ENCODE data around the gene ADGRB3.

ADGRB3 gene

DNA sequence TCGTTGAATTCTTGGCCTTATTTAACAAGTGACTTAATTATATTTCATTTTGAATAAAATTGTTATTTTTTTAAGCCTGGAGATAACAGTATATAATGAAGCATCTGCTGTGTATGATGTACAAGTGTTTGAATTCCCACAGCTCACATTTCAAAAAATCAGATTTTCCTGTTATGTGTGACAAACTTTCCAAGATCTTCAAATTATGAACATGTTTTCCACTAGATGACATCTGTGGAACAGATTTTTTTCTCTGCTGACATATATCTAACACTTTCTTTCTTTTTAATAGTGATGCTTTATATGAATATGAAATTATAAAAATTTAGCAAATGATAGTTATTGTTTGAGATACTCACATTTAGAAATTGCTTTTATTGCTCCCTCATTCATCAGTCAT lies 678.9 kb downstream of the ADGRB3 start:
- DNase-seq (ENCODE audit: low read depth in 3 of 3, low spot score in 1 of 3) = no peak

DNA sequence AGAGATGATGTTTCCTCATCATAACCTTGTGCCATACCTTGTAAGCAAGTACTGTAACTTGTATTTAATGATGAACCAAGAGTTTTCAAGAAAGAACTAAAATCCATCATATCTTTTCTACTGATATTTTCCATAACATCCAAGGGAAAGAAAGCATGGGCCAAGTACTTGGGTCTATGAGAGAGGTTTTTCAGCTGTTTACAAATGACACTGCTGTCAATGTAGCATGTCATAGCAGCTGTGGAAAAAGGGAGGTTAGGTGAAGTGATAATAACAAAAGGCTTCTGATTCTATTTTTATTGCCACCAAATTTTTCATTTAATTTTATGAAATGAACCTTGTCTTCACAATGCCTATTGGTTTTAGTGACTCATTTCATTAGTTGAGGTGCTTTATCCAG lies 679.4 kb downstream of the ADGRB3 start:
- DNase-seq (ENCODE audit: low read depth in 3 of 3, low spot score in 1 of 3) = no peak

DNA sequence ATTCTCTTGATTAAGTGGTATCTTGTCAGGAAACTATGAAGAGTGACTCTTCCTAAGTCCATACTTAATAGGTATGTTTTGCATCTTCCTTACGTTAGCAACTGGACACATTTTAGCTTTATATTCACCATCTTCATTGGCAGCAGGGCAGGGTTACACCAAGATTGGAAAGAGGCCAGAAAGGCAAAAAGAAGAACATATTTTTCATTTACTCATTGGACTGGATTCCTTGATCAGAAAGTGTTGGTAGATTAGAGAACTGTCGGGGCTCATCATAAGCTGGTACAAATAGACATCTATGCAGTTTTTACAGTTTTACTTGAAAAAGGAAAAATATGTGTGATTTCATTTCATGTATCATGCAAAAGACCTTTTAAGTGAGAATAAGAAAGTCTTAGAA lies 696.8 kb downstream of the ADGRB3 start:
- DNase-seq (ENCODE audit: low read depth in 3 of 3, low spot score in 1 of 3) = no peak

DNA sequence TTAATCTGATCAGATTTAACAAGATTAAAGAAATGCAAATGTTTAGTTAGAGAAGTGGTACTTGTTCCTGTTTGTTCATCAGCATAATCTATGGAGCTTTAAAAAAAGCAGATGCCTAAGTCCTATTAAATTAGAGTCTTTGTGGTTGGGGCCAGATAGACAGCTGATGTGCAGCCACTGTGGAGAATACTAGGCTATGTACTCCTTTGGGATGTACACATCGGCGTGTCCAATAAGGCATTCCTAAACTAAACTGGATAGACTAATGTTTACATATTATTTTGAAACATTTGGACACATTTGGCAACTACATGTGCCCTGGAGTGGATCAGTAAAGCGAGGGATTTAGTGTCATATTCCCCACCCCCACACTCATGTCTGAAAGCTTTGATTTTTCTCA lies 702.2 kb downstream of the ADGRB3 start:
- no peak for DNase-seq (ENCODE audit: low read depth in 3 of 3, low spot score in 1 of 3)

DNA sequence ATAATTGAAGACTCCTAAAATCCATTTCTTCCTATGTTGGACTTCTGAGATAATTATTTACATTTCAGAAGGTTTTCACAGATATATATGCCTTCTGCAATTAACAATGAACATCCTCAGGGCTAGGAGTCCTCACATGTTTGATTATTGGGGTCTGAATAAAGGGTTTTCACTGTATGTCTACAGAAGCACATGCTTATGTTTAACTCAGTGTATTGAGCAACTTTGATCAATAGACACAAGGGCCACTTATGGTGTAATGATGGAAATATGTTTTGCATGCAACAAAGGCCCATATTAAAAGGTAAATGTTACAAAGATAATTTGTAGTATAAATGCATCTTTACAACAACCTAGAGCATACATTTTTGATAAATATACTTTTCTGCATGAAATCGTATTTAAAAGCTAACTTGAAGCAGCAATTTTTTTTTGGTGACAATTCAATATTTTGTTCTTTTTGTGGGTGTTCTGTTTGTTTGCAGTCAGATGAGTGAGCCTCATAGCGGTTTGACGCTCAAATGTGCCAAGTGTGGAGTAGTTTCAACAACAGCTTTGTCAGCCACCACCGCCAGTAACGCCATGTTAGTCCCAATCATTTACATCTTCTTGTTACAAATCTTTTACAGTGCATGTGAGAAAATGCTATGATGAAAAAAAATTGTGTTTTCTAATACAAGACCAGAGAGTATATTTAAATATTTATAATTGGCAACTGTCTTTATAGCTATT lies 703.5 kb downstream of the ADGRB3 start:
- no peak for DNase-seq (ENCODE audit: low read depth in 3 of 3, low spot score in 1 of 3)

DNA sequence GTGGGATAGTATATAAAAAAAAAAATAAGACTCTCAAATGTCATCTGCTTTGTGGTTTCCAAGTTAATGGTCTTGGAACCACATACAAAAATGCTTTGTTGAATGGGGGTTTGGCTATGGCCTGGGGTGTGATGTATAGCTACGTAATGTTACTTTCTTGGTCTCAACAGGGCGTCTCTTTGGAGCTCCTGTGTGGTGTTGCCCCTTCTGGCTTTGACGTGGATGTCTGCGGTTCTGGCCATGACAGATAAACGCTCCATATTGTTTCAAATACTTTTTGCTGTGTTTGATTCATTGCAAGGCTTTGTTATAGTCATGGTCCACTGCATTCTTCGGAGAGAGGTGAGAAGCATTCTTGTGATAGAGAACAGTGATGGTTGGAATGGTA lies 704.1 kb downstream of the ADGRB3 start:
- no peak for DNase-seq (ENCODE audit: low read depth in 3 of 3, low spot score in 1 of 3)

DNA sequence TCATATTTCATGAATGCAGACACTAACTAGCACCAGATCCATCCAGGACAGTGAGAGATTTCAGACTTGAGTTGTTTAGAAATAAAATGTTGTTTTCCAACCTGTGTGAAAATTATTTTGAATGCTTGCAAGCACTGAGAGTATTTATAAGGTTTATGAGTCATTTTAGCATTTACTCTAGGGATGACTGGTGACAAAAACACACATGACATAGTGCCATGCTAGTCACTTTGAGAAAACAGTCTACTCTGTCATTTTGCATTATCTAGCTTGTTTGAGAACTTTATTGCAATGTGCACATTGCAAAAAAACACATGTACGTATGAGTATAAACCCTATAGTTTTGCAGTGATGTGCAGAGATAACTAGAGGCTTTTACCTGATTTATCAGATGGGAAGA lies 705.1 kb downstream of the ADGRB3 start:
- no peak for DNase-seq (ENCODE audit: low read depth in 3 of 3, low spot score in 1 of 3)

DNA sequence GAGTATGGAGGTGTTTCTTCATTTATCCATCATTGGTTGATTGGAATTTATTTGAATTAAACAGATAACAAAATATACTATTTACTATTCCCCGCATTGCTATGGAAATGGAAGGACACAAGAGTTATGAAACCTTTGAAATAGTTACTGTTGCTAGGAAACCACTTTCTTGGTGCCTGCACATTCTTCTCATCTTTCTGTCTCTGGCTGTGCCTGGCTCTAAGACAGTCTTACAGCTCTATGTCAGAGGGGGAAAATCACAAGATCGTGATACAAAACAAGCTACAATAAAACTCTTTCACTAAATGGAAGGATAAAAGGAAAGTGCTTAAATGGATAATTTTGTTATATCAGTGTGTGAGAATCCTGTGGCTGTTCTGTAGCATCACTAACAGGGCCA lies 708.8 kb downstream of the ADGRB3 start:
- DNase-seq (ENCODE audit: low read depth in 3 of 3, low spot score in 1 of 3) = no peak

DNA sequence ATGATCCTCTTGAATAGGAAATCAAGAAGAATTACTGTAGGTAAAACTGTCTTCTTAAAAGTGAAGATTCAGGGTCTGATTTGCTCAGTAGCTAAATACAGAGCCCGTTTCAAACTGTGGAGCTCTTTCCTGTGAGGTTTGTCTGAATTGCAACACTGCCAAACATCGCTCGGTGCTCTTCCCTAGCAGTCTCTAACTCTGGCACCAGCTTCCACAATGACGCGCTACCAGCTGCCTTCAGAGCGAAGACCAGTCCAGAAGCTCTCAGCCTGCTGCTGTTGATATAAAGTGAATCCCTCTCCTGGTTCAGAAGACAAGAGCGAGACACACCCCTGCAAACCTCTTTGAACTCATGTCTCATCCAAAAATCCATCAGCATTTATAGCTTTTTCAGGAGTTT lies 714.7 kb downstream of the ADGRB3 start:
- no peak for DNase-seq (ENCODE audit: low read depth in 3 of 3, low spot score in 1 of 3)

DNA sequence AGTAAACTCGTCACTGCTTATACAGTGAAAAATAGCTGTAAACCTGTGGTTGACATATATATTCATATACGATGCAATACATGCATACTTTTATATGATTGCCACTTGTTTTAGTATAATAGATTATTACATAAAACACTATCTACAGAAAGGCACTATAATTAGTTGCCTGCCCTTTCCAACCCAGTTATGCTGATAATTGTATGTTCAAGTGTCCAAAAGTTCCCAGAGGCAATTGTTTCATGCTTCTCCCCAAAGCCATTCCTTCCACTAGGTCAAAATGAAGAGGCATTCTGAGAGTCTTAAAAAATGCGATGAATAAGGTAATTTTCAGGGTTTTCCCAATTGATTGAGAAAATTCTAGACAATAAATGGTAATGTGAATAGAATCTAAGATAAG lies 727.1 kb downstream of the ADGRB3 start:
- DNase-seq (ENCODE audit: low read depth in 3 of 3, low spot score in 1 of 3) = no peak

DNA sequence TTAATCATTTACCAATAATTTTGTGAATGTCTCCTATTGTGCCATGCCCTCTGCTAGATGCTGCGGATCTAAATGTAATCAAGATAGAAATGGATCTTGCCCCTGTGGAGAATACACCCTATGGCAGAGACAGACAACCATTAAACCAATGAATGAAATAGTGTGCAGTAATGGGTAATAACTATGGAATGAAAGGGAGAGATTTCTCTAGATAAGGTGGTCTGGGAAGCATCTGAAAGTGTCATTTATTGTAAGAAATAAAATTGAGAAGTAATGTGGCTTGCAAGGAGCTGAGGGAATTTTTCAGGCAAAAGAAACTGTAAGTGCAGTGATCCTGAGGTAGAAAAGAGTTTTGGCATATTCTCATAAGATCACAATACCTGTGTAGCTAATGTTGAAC lies 731.7 kb downstream of the ADGRB3 start:
- DNase-seq (ENCODE audit: low read depth in 3 of 3, low spot score in 1 of 3) = no peak

DNA sequence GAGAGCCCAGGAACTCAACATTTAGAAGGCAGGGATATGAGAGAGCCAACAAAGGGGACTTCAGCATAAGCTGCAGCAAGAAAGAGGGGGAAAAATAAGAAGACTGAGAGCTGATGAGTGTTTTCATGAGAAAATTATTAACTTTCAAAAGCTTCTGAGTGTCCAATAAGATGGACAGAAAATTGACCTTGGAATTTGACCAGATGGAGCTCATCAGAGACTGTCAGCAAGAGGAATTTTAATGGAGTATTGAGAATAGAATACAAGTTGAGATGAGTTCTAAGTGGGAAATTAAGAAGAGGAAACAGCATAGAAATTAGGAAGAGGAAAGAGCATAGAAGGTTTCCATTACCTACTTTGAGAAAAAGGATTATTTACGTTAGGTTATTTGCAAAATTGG lies 733.5 kb downstream of the ADGRB3 start:
- no peak for DNase-seq (ENCODE audit: low read depth in 3 of 3, low spot score in 1 of 3)

DNA sequence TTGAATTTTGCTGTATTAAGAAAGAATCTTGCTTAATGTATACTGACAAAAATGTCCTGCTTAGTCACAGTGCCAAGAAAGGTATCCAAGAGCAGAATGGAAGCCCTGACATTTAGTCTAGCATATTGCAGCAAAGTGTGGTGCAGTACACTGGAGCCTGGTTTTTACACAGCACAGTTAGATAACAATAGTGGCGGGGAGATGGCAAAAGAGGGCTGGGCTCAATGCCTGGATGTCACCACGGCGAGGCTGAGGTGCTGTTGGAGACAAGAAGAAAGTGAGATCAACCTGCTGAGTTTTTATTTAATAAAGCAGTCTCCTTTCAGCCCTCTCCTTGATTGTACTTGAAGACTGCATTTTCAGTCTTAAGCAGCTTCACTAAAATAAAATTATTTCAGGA lies 735.7 kb downstream of the ADGRB3 start:
- no peak for DNase-seq (ENCODE audit: low read depth in 3 of 3, low spot score in 1 of 3)

DNA sequence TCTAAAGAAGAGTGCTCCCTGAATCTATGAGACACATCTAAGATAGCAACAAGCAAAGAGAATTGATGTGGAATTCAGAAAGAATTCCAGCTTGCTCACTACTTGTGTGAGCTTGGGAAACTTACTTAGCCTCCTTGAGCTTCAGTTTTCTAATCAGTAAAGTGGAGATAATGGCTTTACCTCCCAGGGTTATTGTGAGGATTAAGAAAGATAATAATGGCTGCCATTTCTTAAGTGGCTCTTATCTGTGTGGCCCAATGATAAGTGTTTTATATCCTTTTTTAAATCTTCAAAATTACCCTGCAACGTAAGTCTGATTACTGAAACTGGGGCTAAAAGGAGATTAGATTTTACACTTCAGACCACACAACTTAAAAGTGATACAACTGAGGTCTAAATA lies 743.2 kb downstream of the ADGRB3 start:
- DNase-seq (ENCODE audit: low read depth in 3 of 3, low spot score in 1 of 3) = no peak

DNA sequence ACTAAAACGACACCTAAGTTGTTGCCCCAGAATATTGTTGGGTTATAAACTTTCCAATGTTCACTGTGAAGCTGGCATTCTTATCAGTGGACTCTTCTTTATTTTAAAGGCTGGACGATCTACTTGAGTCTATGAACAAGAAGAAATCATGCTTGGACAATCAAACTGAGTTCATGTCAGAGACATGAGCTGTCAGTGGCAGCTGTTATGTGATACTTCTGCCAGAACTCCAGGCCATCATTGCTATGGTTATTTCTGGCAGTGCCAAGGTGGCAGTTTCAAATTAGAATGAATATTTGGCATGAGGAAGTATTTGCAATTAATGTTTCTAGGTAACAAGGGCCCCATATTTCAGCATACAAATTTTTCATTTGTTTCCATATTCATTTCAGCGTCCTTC lies 744.4 kb downstream of the ADGRB3 start:
- no peak for DNase-seq (ENCODE audit: low read depth in 3 of 3, low spot score in 1 of 3)

DNA sequence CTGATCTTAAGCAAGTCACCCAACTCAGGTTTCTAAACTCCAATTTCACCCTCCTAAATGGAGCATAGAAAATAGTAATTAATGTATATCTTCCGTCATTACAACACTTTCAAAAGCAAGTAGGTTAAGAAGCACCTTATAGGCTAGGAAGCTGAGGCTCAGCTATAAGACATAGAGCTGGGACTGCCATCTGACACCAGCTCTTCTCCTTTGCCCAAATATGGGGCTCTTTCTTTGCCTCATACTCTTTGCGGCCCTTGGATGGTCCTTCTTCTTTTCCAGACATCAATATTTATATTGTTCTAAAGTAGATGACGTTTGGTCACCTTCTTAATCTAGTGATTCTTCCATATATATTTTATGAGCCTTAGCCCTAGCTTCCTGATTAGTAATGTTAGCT lies 748.5 kb downstream of the ADGRB3 start:
- DNase-seq (ENCODE audit: low read depth in 3 of 3, low spot score in 1 of 3) = no peak

DNA sequence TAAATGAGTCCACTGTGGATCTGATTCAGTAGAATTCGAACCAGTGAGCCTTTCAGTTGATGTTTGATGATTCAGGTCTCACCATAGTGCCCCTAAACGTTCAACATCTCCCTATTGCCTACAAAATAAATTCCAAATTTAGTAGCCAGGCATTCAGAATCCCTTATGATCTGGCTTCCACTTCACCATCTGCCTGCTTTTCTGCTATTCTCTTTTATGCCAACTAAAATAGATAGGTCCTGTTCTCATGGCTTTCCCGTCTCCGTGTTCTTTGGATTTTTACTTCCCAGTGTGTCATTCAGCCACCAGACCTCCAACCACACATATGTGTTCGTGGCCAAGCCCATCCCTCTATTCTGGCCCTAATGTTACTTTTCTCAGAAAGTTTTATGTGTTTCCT lies 751.3 kb downstream of the ADGRB3 start:
- no peak for DNase-seq (ENCODE audit: low read depth in 3 of 3, low spot score in 1 of 3)

DNA sequence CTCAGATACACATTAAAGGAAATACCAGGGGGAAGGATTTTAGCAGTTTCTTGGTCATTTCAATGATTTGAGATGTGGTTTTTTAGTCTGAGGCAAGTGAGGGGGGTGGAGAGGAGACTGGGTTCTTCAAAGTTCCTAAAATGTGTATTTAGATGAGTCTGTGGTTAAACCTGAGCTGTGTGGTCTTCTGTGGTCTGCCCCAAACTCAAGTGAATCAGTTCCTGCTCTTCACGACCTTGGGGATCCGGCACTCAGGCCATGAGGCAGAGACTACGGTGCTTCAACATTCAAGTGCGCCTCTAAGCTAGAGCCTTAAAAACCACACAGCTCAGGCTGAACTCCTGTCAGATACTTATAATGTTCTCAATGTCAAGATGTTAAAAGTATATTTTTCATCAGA lies 755.0 kb downstream of the ADGRB3 start:
- no peak for DNase-seq (ENCODE audit: low read depth in 3 of 3, low spot score in 1 of 3)

DNA sequence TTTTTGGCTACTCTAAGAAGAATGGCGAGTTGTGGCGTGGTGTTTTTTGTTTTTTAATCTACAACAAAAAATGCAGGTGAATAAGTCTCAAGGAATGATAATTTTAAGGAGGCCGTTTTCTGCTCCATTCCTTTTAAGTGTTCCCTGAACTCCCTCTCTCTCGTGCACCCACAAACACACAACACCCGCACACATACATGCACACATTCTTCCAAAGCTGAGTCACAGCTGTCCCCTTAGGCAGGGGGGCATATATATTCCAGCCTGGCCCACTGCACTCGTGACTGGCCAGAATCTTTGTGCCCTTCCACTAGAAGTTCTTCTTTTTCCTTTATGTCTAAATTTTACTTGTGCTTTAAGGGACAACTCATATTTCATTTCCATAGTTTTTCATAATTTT lies 756.0 kb downstream of the ADGRB3 start:
- no peak for DNase-seq (ENCODE audit: low read depth in 3 of 3, low spot score in 1 of 3)

DNA sequence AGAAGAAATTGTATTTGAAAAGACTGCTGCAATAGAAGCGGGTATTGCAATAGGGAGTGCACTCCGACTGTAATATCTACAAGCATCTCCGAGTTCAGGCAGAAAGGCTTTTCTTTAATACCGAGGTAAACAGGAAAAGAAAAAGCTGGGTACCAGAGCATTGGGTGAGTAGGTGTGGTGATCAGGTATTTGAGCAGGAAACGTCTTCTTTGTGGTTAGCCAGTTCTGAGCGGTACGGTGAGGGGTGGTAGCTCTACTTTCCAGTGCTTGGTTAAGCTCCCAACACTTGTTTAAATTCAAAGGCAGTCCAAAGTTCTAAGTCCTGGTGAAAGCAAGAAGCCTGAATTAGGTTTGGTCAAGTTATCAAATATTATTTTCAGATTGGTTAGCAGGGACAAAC lies 757.7 kb downstream of the ADGRB3 start:
- DNase-seq (ENCODE audit: low read depth in 3 of 3, low spot score in 1 of 3) = no peak

DNA sequence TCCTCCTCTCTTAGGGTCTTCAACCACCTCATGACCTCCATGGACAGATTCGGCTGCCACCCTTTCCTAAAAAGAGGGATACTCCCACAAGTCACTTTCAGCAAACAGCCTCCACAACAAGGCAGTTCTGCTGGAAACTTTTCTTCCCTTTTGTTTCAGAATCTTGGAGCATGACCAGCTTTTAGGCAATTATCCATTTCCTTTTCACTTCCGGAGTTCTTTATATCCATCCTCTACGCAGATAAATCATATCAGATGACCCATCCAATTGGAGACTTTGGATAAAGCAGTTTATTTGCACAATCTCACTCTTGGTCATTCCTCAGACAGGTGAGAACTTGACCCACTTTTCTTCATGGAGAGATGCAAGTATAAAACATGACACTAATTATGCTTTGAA lies 763.2 kb downstream of the ADGRB3 start:
- DNase-seq (ENCODE audit: low read depth in 3 of 3, low spot score in 1 of 3) = no peak

DNA sequence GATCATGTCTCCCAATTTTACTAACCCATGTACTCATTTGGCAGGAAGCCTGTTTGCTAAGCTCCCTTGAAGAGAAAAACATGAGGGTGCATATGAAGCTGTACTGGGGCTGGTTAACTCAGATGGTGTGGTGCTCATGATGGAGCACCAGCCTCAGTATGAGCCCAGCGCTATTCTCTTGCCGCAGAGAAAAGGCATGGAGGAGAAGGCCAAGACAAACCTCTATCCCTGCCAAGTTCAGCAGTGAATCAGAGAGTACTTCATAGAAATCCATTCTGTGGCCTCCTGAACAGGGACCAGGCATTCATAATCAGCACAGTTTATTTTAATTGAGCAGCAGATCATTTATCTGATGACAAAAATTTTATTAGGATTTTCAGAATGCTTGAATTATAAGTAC lies 763.6 kb downstream of the ADGRB3 start:
- no peak for DNase-seq (ENCODE audit: low read depth in 3 of 3, low spot score in 1 of 3)

DNA sequence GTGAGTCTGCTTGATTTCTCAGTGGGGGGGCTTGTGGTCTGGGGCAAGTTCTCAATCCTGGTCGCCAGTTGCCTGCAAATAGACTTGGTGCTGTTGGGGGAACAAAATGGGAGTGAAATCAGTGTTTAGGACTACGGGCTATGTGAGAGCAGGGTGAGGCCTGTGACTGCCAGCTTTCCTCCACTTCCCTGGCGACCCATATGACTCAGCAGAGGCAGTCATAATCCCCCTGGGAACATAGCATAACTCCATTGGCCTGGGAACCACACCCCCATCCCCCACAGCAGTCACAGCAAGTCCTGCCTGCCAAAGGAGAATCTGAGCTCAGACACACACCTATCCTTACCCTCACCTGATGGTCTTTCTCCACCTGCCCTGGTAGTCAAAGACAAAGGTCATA lies 773.8 kb downstream of the ADGRB3 start:
- no peak for DNase-seq (ENCODE audit: low read depth in 3 of 3, low spot score in 1 of 3)

DNA sequence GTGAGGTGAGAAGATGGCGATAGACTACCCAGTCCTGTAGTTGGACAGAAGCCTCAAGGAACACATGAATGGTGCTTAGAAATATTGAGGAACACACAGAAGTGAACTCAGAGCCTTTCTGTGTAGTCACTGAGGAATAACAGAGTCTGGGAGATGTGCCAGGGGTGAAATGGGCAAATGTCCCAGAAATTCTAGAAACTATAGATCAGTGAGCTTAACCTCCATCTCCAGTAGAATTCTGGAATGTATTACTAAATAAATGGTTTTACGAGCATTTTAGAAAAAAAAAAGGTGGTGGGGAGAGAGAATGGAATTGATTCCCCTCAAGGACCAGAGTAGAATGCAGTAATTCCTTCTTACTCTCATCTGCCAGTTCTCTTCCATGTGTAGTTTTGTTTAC lies 781.7 kb downstream of the ADGRB3 start:
- DNase-seq (ENCODE audit: low read depth in 3 of 3, low spot score in 1 of 3) = no peak

Data from stimulated activated CD4-positive, alpha-beta T cell treated with anti-CD3 and anti-CD28 coated beads, TNF-alpha, amount 100 ng/mL, for 1 hour (primary cell).